GM12873 (cell line): ENCODE data around the gene DTL.

Experiments used
- TF ChIP-seq, protein P1 (sequence below): IDR thresholded peaks from 2 replicates; pipeline ENCODE4 v1.5.1; 2012; ENCODE audit warnings: low read depth, mild to moderate bottlenecking, moderate library complexity, low read length, control low read depth; ENCODE audit not compliant: insufficient read depth; ENCODE audit errors: missing control alignments

The DTL gene

GRCh38 chr1:212135166-212135565 lies 99.6 kb downstream of the DTL start:
- TF ChIP-seq, protein P1, sequence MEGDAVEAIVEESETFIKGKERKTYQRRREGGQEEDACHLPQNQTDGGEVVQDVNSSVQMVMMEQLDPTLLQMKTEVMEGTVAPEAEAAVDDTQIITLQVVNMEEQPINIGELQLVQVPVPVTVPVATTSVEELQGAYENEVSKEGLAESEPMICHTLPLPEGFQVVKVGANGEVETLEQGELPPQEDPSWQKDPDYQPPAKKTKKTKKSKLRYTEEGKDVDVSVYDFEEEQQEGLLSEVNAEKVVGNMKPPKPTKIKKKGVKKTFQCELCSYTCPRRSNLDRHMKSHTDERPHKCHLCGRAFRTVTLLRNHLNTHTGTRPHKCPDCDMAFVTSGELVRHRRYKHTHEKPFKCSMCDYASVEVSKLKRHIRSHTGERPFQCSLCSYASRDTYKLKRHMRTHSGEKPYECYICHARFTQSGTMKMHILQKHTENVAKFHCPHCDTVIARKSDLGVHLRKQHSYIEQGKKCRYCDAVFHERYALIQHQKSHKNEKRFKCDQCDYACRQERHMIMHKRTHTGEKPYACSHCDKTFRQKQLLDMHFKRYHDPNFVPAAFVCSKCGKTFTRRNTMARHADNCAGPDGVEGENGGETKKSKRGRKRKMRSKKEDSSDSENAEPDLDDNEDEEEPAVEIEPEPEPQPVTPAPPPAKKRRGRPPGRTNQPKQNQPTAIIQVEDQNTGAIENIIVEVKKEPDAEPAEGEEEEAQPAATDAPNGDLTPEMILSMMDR: no peak

DNA sequence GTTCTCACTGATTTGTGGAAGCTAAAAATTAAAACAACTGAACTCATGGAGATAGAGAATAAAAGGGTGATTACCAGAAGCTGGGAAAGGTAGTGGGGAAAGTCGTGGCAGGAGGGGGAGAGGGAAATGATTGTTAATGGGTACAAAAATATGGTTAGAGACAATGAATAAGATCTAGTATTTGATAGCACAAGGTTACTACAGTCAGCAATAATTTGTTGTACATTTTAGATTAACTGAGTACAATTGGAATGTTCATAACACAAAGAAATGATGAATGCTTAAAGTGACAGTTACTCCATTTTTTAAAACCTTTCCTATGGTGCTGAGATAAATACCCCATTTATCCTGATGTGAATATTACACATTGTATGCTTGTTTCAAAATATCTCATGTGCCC lies 102.3 kb downstream of the DTL start:
- TF ChIP-seq, protein P1: no peak

DNA sequence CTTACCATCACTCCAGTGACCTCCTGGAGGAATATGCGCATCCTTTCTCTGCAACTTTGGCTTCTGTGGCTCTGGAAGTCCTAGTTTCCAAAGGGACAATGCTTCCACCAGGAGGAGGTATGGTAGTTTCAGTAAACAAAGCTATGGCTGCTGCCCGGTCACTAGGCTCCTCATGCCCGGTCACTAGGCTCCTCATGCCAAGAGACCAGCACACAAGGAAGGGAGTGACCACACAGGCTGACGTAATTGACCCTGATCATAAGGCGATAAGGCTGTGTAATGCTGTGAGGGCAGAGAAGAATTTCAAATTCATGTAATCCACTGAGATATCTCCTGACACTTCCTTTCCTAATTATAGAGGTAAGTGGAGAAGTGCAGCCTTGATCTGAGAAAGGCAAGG lies 102.9 kb downstream of the DTL start:
- TF ChIP-seq, protein P1: no peak

DNA sequence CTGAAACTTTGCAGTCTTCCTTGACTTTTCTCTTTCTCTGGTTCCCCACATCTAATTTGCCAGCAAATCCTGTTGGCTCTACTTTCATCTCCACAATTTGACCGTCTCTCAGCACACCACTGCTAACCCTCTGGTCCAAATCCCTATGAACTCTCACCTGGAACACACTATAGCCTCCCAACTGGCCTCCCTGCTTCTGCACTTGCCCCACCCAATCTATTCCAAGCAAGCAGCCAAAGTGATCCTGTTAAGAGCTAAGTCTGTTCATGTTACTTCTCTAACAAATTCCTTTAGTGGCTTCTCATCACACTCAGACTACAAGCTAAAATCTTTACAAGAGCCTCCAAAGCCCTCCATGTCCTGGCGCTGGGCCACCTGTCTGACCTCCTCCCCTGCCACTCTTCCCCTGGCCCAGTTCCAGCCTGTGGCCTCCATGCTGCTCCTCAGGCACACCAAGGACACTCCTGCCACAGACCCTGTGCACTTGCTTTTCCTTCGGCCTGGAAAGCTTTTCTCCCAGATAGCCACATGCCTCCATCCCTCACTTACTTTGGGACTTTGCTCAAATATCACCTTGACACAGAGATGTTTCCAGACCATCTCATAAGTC lies 104.1 kb downstream of the DTL start:
- TF ChIP-seq, protein P1: no peak

- TF ChIP-seq, protein P1: no peak
Measured at GRCh38 chr1:212141404-212141803, 105.9 kb downstream of the DTL start.

GRCh38 chr1:212142883-212143530 lies 107.5 kb downstream of the DTL start:
- TF ChIP-seq, protein P1: no peak

GRCh38 chr1:212147581-212148033 lies 112.1 kb downstream of the DTL start:
- TF ChIP-seq, protein P1: no peak
